Adrenal gland (tissue), 5 donors: ENCODE data around the gene OR5H15.

Experiments
- POLR2A ChIP-seq, 2 donors: fragments of 450-650 bp; IDR thresholded peaks; one replicate each; pipeline ENCODE4 v1.6.1; 2017; ENCODE audit warnings: antibody characterized with exemption in 2 of 2, mild to moderate bottlenecking in 2 of 2, moderate library complexity in 1 of 2
- TF ChIP-seq, protein P1 (sequence below), 6 experiments: fragments of 450-650 bp in 4 of 6; fragments of 200-600 bp in 2 of 6; sonication (generic) in 1 of 6; IDR thresholded peaks; 1 replicate in 5 of 6; 2 replicates in 1 of 6; pipeline versions ENCODE4 v1.5.1 to v1.8.0; 2016 to 2021; ENCODE audit warnings: antibody characterized with exemption in 6 of 6, mild to moderate bottlenecking in 2 of 6, moderate library complexity in 1 of 6
- donor health status: DM: no; HTN: no; CAD: no.

DNA sequence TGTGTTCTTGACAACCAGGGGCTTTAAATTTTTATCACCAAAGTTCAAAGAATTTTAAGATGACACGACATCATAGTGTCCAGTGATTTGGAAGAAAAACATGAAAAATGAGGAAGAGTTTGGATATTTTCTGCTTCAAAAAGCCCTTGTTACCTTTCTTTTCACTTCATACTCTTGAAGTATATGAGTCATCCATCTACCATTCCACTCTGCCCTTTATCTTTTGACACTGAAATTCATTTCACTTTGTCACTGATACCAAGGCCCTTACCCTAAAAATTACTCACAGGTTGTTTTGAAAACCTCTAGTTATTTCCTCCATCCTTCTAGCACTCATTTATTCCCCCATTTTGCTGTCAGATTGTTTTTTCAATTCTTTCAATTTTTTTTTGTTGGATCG, 42.7 kb downstream of the OR5H15 start:
- TF ChIP-seq, protein P1, sequence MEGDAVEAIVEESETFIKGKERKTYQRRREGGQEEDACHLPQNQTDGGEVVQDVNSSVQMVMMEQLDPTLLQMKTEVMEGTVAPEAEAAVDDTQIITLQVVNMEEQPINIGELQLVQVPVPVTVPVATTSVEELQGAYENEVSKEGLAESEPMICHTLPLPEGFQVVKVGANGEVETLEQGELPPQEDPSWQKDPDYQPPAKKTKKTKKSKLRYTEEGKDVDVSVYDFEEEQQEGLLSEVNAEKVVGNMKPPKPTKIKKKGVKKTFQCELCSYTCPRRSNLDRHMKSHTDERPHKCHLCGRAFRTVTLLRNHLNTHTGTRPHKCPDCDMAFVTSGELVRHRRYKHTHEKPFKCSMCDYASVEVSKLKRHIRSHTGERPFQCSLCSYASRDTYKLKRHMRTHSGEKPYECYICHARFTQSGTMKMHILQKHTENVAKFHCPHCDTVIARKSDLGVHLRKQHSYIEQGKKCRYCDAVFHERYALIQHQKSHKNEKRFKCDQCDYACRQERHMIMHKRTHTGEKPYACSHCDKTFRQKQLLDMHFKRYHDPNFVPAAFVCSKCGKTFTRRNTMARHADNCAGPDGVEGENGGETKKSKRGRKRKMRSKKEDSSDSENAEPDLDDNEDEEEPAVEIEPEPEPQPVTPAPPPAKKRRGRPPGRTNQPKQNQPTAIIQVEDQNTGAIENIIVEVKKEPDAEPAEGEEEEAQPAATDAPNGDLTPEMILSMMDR (IDR thresholded peaks at IDR 0.05) = no peak
- no peak for TF ChIP-seq POLR2A (IDR thresholded peaks at IDR 0.05)
